Measurements from ENCODE around the gene RNF151.
"Not testable (repeated sequence)": the region's sequence is repeated elsewhere in the genome, so short reads cannot be mapped to it uniquely, and the experiment has no call there.

The RNF151 gene

GRCh38 chr16:2006317-2006716, 39.7 kb downstream of the RNF151 start:
- H3K27me3 ChIP-seq (ENCODE audit: control insufficient read depth, insufficient read depth, low read length), result no peaks in the 10 kb centered on the region
- no peak overlapping the region for H3K9ac ChIP-seq (ENCODE audit: low read depth, low read length)
- H3K4me3 ChIP-seq (ENCODE audit: low read depth, low read length), result no peak overlapping the region
- H3K27ac ChIP-seq (ENCODE audit: low read depth, low read length), result no peak overlapping the region
- H3K4me1 ChIP-seq (ENCODE audit: control insufficient read depth, insufficient read depth, low read length), result peaks cover 27% of the 10 kb centered on the region
- H3K9me3 ChIP-seq (ENCODE audit: control insufficient read depth, insufficient read depth, low read length), result no peaks in the 10 kb centered on the region
- peaks cover 29% of the 10 kb centered on the region for H3K36me3 ChIP-seq (ENCODE audit: control insufficient read depth, insufficient read depth, low read length)

- Histone ChIP-seq H3K27me3 (ENCODE audit: control insufficient read depth, insufficient read depth, low read length) (no peaks in the 10 kb centered on the region), H3K27ac (ENCODE audit: low read depth, low read length) (no peak overlapping the region), H3K4me1 (ENCODE audit: control insufficient read depth, insufficient read depth, low read length) (peaks cover 27% of the 10 kb centered on the region), H3K9ac (ENCODE audit: low read depth, low read length) (no peak overlapping the region), H3K36me3 (ENCODE audit: control insufficient read depth, insufficient read depth, low read length) (peaks cover 19% of the 10 kb centered on the region), H3K4me3 (ENCODE audit: low read depth, low read length) (no peak overlapping the region; the same call in 1 of the 2 replicates), H3K9me3 (ENCODE audit: control insufficient read depth, insufficient read depth, low read length) (no peaks in the 10 kb centered on the region)
Measured at GRCh38 chr16:2007081-2007836, 40.6 kb downstream of the RNF151 start.

GRCh38 chr16:2008009-2008526, 41.4 kb downstream of the RNF151 start:
- Histone ChIP-seq H3K4me1 (ENCODE audit: control insufficient read depth, insufficient read depth, low read length) (peaks cover 27% of the 10 kb centered on the region), H3K9ac (ENCODE audit: low read depth, low read length) (no peak overlapping the region), H3K27me3 (ENCODE audit: control insufficient read depth, insufficient read depth, low read length) (no peaks in the 10 kb centered on the region), H3K36me3 (ENCODE audit: control insufficient read depth, insufficient read depth, low read length) (peaks cover 11% of the 10 kb centered on the region), H3K27ac (ENCODE audit: low read depth, low read length) (no peak overlapping the region), H3K9me3 (ENCODE audit: control insufficient read depth, insufficient read depth, low read length) (no peaks in the 10 kb centered on the region), H3K4me3 (ENCODE audit: low read depth, low read length) (peak overlapping the region; percentile 88)

- peak overlapping the region; percentile 69 for H3K27ac ChIP-seq (ENCODE audit: low read depth, low read length)
- H3K4me1 ChIP-seq (ENCODE audit: control insufficient read depth, insufficient read depth, low read length), result peaks cover 27% of the 10 kb centered on the region
Measured at GRCh38 chr16:2008631-2009163, 42.0 kb downstream of the RNF151 start.

DNA sequence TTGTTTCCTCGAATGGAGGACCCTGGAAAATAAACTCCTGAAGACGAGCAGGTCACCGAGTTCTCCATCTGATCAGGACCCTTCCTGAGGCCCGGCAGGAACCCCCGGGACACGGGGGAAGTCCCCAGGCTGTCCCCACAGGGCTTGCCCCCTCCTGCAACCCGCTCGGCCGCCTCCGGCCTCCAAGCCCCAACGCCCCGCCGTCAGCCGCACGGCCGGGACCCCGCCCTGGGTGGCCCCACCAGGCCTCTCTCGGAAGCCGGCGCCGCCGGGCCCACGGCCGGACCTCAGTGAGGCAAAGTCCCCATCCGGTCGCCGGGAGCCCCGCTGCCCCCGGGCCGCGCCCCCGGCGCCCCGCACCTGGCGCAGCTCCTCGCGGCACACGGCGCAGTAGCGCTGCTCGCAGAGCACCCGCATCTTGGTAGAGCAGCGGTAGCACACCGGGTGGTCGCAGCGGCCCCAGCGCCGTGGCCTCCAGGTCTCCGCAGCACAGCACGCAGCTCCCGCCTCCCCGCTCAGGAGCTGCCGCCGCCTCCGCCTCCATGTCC, 42.6 kb downstream of the RNF151 start:
- peak overlapping the region; percentile 73; the same call in 1 of the 2 replicates for H3K9ac ChIP-seq (ENCODE audit: low read depth, low read length)
- no peaks in the 10 kb centered on the region for H3K9me3 ChIP-seq (ENCODE audit: control insufficient read depth, insufficient read depth, low read length)
- peak overlapping the region; percentile 88 for H3K4me3 ChIP-seq (ENCODE audit: low read depth, low read length)
- no peaks in the 10 kb centered on the region for H3K27me3 ChIP-seq (ENCODE audit: control insufficient read depth, insufficient read depth, low read length)
- peaks cover 25% of the 10 kb centered on the region for H3K4me1 ChIP-seq (ENCODE audit: control insufficient read depth, insufficient read depth, low read length)
- peaks cover 6% of the 10 kb centered on the region for H3K36me3 ChIP-seq (ENCODE audit: control insufficient read depth, insufficient read depth, low read length)
- H3K27ac ChIP-seq (ENCODE audit: low read depth, low read length), result peak overlapping the region; percentile 69

More at GRCh38 chr16:2008631-2009163, 42.0 kb downstream of the RNF151 start:
- H3K9ac ChIP-seq (ENCODE audit: low read depth, low read length), result peak overlapping the region; percentile 73; the same call in 1 of the 2 replicates
- no peaks in the 10 kb centered on the region for H3K27me3 ChIP-seq (ENCODE audit: control insufficient read depth, insufficient read depth, low read length)
- peaks cover 6% of the 10 kb centered on the region for H3K36me3 ChIP-seq (ENCODE audit: control insufficient read depth, insufficient read depth, low read length)
- H3K9me3 ChIP-seq (ENCODE audit: control insufficient read depth, insufficient read depth, low read length), result no peaks in the 10 kb centered on the region
- H3K4me3 ChIP-seq (ENCODE audit: low read depth, low read length), result peak overlapping the region; percentile 88

GRCh38 chr16:2009791-2010510, 43.3 kb downstream of the RNF151 start, which contains the start of gene ZNF598:
Gene ZNF598 (minus strand): TSS chr16:2009821.
- Histone ChIP-seq H3K9ac (ENCODE audit: low read depth, low read length) (peak within 1 kb of the TSS; percentile 88), H3K27me3 (ENCODE audit: control insufficient read depth, insufficient read depth, low read length) (no peaks in the 10 kb centered on the region), H3K9me3 (ENCODE audit: control insufficient read depth, insufficient read depth, low read length) (no peaks in the 10 kb centered on the region), H3K4me1 (ENCODE audit: control insufficient read depth, insufficient read depth, low read length) (peaks cover 20% of the 10 kb centered on the region), H3K4me3 (ENCODE audit: low read depth, low read length) (peak within 1 kb of the TSS; percentile 95), H3K36me3 (ENCODE audit: control insufficient read depth, insufficient read depth, low read length) (peaks cover 6% of the 10 kb centered on the region), H3K27ac (ENCODE audit: low read depth, low read length) (peak within 1 kb of the TSS; percentile 90)

GRCh38 chr16:2011726-2012125, 45.1 kb downstream of the RNF151 start:
- H3K9ac ChIP-seq (ENCODE audit: low read depth, low read length); H3K27me3 ChIP-seq (ENCODE audit: control insufficient read depth, insufficient read depth, low read length); H3K9me3 ChIP-seq (ENCODE audit: control insufficient read depth, insufficient read depth, low read length); H3K27ac ChIP-seq (ENCODE audit: low read depth, low read length); H3K4me3 ChIP-seq (ENCODE audit: low read depth, low read length); H3K36me3 ChIP-seq (ENCODE audit: control insufficient read depth, insufficient read depth, low read length): not testable (repeated sequence)
- H3K4me1 ChIP-seq (ENCODE audit: control insufficient read depth, insufficient read depth, low read length), result peaks cover 20% of the 10 kb centered on the region

GRCh38 chr16:2013527-2013926, 46.9 kb downstream of the RNF151 start:
- Histone ChIP-seq H3K27me3 (ENCODE audit: control insufficient read depth, insufficient read depth, low read length) (peaks cover 5% of the 10 kb centered on the region; the same call in 1 of the 2 replicates), H3K36me3 (ENCODE audit: control insufficient read depth, insufficient read depth, low read length) (no peaks in the 10 kb centered on the region), H3K27ac (ENCODE audit: low read depth, low read length) (no peak overlapping the region), H3K4me1 (ENCODE audit: control insufficient read depth, insufficient read depth, low read length) (peaks cover 8% of the 10 kb centered on the region), H3K4me3 (ENCODE audit: low read depth, low read length) (no peak overlapping the region), H3K9ac (ENCODE audit: low read depth, low read length) (no peak overlapping the region), H3K9me3 (ENCODE audit: control insufficient read depth, insufficient read depth, low read length) (no peaks in the 10 kb centered on the region)

- Histone ChIP-seq H3K27ac (ENCODE audit: low read depth, low read length) (no peak overlapping the region), H3K27me3 (ENCODE audit: control insufficient read depth, insufficient read depth, low read length) (peaks cover 22% of the 10 kb centered on the region), H3K4me1 (ENCODE audit: control insufficient read depth, insufficient read depth, low read length) (peaks cover 3% of the 10 kb centered on the region), H3K9ac (ENCODE audit: low read depth, low read length) (no peak overlapping the region), H3K9me3 (ENCODE audit: control insufficient read depth, insufficient read depth, low read length) (no peaks in the 10 kb centered on the region), H3K36me3 (ENCODE audit: control insufficient read depth, insufficient read depth, low read length) (no peaks in the 10 kb centered on the region), H3K4me3 (ENCODE audit: low read depth, low read length) (no peak overlapping the region)
Measured at GRCh38 chr16:2015117-2015946, 48.7 kb downstream of the RNF151 start.

- no peaks in the 10 kb centered on the region for H3K4me1 ChIP-seq (ENCODE audit: control insufficient read depth, insufficient read depth, low read length)
- H3K9ac ChIP-seq (ENCODE audit: low read depth, low read length), result no peak overlapping the region
- H3K27ac ChIP-seq (ENCODE audit: low read depth, low read length), result no peak overlapping the region
- no peaks in the 10 kb centered on the region for H3K9me3 ChIP-seq (ENCODE audit: control insufficient read depth, insufficient read depth, low read length)
- H3K27me3 ChIP-seq (ENCODE audit: control insufficient read depth, insufficient read depth, low read length), result peaks cover 28% of the 10 kb centered on the region
- H3K4me3 ChIP-seq (ENCODE audit: low read depth, low read length), result no peak overlapping the region
- H3K36me3 ChIP-seq (ENCODE audit: control insufficient read depth, insufficient read depth, low read length), result no peaks in the 10 kb centered on the region
Measured at GRCh38 chr16:2015947-2016208, 49.2 kb downstream of the RNF151 start.
